Subcutaneous preadipocyte (primary cell): Measurements from ENCODE around the gene DHRS7B. TPM values are rescaled to one million over a fixed set of nuclear protein-coding genes. Genes with fewer than 3 reads are reported as not detected.

ENCODE experiments used
- small RNA-seq: library from RNA; depleted of rRNA; stranded (forward); fragments of <200 nt; gene quantifications from one replicate; pipeline ENCODE3, GENCODE V24; 2012
- total RNA-seq: library from RNA; depleted of rRNA; stranded (reverse); fragments of >200 nt; gene quantifications from 2 replicates; pipeline ENCODE4 v1.2.3, GENCODE V29; 2012

DHRS7B gene
- total RNA-seq = 14.1 and 18.0 TPM in 2 replicates

GRCh38 chr17:21126645-21127508 lies at the start of gene DHRS7B:
TSS of gene DHRS7B (plus strand) at chr17:21126964. CDS start at chr17:21126972, 8 bp downstream.

GRCh38 chr17:21214015-21214776 lies 87.4 kb downstream of the DHRS7B start, which contains the start of gene TMEM11:
TSS of gene TMEM11 (minus strand) at chr17:21214161. CDS start at chr17:21214152, 9 bp downstream.

Small RNA genes lying within 50 kb of the gene (small RNA-seq; reads per million reads assigned to genes)
- not detected for gene RN7SL426P

Other genes with a start within 250 kb of the DHRS7B start
- gene USP22, start 84.0 kb upstream of the DHRS7B start, total RNA-seq = 203 and 240 TPM in 2 replicates
- gene TMEM11, start 87.2 kb downstream of the DHRS7B start, total RNA-seq = 16.2 and 18.4 TPM in 2 replicates
- 2.0 and 3.3 TPM in 2 replicates for gene NATD1, start 126.4 kb downstream of the DHRS7B start, total RNA-seq
- 21.7 and 36.8 TPM in 2 replicates for gene MAP2K3, start 157.7 kb downstream of the DHRS7B start, total RNA-seq
- 0.39 and 1.8 TPM in 2 replicates for gene KCNJ12, start 249.4 kb downstream of the DHRS7B start, total RNA-seq